CD4-positive, alpha-beta T cell treated with Interleukin-6 at 100 ng/mL for 8 hours (primary cell): Measurements from ENCODE around the gene PCDHA1.

Experiments used
- DNase-seq: peaks from one replicate; pipeline ENCODE4 v3.0.0-alpha.2; 2020; ENCODE audit warnings: mixed read lengths, low spot score

The PCDHA1 gene

GRCh38 chr5:140988608-140989007, 202.7 kb downstream of the PCDHA1 start:
- no peak for DNase-seq

- no peak for DNase-seq
These were observed 203.5 kb downstream of the PCDHA1 start for GRCh38 chr5:140989254-140990020.

GRCh38 chr5:140992828-140993227, 206.9 kb downstream of the PCDHA1 start:
- no peak for DNase-seq

GRCh38 chr5:140996060-140996459, 210.1 kb downstream of the PCDHA1 start:
- no peak for DNase-seq

- DNase-seq = no peak
These were observed 213.0 kb downstream of the PCDHA1 start for GRCh38 chr5:140998921-140999410.

- DNase-seq = no peak
These were observed 215.5 kb downstream of the PCDHA1 start for GRCh38 chr5:141001446-141001843.

- DNase-seq = no peak
These were observed 216.1 kb downstream of the PCDHA1 start for GRCh38 chr5:141001844-141002604.

- no peak for DNase-seq
These were observed 216.6 kb downstream of the PCDHA1 start for GRCh38 chr5:141002605-141002965.

- no peak for DNase-seq
These were observed 217.1 kb downstream of the PCDHA1 start for GRCh38 chr5:141003031-141003430.

GRCh38 chr5:141003791-141004611, 218.1 kb downstream of the PCDHA1 start:
- no peak for DNase-seq

- DNase-seq = no peak
These were observed 221.9 kb downstream of the PCDHA1 start for GRCh38 chr5:141007791-141008190.

GRCh38 chr5:141010047-141010793, 224.3 kb downstream of the PCDHA1 start:
- DNase-seq = no peak

- no peak for DNase-seq
These were observed 232.0 kb downstream of the PCDHA1 start for GRCh38 chr5:141017943-141018342.

- no peak for DNase-seq
These were observed 236.4 kb downstream of the PCDHA1 start for GRCh38 chr5:141022384-141022783.

GRCh38 chr5:141031006-141031405, 245.1 kb downstream of the PCDHA1 start:
- DNase-seq = no peak

GRCh38 chr5:141032626-141033025, 246.7 kb downstream of the PCDHA1 start:
- DNase-seq = no peak

- no peak for DNase-seq
These were observed 253.1 kb downstream of the PCDHA1 start for GRCh38 chr5:141039061-141039460.

GRCh38 chr5:141039517-141039916, 253.6 kb downstream of the PCDHA1 start:
- no peak for DNase-seq

GRCh38 chr5:141040093-141040770, 254.3 kb downstream of the PCDHA1 start:
- DNase-seq = no peak

- DNase-seq = peak; percentile 20
These were observed 255.0 kb downstream of the PCDHA1 start for GRCh38 chr5:141040771-141041426.

GRCh38 chr5:141041427-141041785, 255.5 kb downstream of the PCDHA1 start:
- no peak for DNase-seq
